NCI-H1417 treated with DMSO at 0.1 percent for 48 hours (cell line): ENCODE data around the gene NAGPA.

Source experiments
- DNase-seq: peaks from one replicate; lab custom pipeline; 2025; lab: John Stamatoyannopoulos, UW

NAGPA gene

DNA sequence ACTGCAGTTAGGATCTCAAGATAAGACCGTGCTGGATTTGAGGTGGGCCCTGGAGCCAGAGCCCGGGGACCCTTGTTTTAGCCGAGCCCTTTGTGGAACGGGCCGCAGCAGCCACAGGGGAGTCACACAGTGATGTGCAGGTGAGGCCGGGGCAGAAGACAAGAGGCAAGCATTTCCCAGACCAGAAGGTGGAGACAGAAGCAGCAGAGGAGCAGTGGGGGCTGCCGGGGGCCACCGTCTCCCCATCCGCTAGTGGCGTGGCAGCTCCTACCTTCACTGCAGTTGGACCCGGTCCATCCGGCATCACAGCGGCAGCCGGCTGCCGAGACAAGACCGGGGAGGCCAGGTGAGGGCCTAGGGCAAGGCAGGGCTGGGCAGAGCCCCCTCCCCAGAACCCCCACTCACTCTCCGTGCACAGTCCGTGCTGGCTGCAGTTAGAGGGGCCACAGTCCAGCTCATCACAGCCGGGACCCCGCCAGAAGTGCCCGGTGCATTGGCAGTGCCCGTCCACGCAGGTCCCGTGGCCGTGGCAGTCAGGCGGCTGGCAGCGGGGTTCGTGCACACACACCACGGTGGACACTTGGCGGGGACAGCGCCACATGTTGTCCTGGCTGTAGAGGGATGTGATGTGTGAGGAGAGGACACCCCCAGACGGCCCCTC lies 6.0 kb downstream of the NAGPA start:
- no peak for DNase-seq

DNA sequence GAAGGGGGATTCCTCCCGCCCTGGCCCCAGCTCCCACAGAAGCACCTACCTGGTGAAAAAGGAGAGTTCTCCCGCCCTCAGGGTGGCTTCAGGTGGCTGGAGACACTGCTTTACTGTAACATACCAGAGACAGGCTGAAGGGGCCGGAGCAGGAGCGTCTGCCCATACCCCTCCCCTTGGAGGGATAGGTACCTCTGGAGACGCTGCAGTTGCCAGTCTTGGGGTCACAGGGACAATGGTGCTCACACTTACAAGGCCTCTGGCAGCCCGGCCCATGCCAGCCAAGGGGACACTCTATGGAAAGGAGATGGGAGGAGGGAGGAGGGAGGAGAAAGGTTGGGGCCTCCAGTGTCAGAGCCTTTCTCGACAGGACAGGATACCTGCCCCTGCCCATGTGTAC lies 6.6 kb downstream of the NAGPA start:
- no peak for DNase-seq

DNA sequence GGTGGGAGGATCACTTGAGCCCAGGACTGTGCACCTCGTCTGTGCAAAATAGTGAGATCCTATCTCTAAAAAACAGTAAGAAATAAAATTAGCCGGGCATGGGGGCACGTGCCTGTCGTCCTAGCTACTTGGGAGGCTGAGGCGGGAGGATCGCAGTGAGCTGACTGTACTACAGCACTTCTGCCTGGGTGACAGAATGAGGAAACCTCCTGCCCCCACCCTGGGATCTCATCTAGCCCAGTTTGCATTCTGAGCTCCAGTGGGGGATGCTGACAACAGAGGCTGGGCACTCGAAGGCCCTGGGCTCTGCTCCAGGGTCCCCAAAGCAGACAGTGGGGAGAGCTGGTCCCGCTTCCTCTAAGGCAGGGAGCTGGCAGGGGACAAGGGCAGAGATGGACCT lies 7.1 kb downstream of the NAGPA start:
- DNase-seq, result no peak

GRCh38 chr16:5025171-5025632 lies 8.5 kb downstream of the NAGPA start:
- no peak for DNase-seq

DNA sequence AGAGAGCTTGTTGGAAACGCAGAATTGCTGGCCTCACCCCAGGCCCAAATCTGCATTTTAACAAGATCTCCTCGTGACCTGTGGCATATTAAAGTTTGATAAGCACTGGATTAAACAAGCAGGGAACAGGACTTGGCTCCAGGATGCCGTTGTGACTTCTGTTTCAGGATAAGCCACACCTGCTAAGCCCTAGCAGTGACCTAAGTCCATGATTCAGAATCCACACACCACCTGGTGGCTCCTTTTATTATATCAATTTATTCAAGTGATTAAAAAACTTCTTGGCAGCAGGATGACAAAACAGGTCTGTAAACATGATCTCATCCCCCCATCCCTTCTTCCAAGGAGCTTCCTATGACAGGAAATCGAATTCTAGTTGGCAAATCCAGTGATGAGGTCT lies 9.1 kb downstream of the NAGPA start:
- DNase-seq, result no peak

DNA sequence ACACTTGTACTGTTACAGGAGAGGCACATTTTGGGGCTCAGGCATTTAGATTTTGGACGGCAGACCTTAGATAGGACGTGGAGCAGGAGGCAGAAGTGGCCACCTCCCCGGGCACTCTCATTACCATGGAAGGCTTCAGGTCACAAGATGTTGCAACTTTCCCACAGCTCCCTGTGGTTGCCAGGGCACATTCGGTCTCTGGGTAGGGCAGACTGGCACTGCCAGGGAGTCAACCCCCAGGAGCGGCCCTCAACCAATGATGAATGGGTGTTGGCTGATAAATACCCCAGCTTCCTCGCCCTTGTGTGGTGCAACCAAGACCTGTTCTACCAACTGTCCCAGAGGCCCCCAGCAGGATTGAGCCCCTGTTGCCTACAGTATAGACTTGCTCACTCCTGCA lies 11.2 kb downstream of the NAGPA start:
- no peak for DNase-seq

GRCh38 chr16:5020551-5020950 lies 13.2 kb downstream of the NAGPA start:
- no peak for DNase-seq

- no peak for DNase-seq
Observed at GRCh38 chr16:5019775-5020174, 14.0 kb downstream of the NAGPA start.

DNA sequence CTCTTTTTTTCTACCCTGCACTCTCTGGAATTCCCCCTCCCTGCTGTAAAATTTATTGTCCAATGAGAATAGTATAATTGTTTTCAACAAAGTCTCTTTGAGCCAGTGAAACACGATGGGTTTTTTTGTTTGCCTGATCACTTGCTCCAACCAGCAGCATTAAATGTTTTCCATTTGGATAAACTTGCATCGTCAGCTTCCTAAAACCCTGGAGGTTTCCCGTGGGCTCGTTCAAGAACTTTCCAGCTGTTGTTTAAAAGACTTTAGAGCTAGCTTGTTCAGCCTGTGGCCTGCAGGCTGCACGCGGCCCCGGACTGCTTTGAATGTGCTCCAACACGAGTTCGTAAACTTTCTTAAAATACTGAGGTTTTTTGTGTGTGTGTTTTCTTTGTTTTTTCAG lies 14.9 kb downstream of the NAGPA start:
- no peak for DNase-seq

DNA sequence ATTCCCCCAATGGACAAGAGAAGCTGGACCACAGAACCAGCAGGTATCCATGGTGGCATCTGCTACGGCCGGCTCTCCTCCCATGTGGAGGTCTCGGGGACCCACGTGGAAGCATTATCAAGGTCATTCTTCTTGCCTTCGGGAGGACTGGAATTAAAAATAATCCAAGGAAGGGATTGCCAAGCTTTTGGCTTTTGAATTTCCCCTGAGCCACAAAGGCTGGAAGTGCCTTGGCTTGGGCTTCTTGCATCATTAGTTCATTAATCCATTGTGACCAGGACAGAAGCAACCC lies 16.1 kb downstream of the NAGPA start:
- no peak for DNase-seq

GRCh38 chr16:5016967-5017677 lies 16.6 kb downstream of the NAGPA start:
- no peak for DNase-seq

DNA sequence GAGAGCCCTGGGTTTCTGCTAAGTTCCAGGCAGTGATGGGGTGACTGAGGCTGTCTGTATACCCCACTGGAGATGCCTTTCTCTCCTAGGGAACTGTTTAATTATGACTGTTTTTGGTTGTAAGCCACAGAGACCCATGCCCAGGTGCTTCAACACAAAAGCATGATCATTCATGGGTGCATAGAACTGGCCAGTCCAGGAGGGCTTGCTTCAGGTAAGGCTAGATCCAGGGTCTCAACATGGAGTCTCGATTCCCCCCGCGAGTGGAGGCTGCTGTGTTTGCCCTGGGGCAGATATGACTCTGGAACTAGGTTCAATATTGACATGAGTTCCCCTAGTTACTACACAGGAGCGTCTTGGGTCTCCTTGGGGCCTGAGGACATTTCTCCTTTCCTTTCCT lies 17.8 kb downstream of the NAGPA start:
- no peak for DNase-seq

DNA sequence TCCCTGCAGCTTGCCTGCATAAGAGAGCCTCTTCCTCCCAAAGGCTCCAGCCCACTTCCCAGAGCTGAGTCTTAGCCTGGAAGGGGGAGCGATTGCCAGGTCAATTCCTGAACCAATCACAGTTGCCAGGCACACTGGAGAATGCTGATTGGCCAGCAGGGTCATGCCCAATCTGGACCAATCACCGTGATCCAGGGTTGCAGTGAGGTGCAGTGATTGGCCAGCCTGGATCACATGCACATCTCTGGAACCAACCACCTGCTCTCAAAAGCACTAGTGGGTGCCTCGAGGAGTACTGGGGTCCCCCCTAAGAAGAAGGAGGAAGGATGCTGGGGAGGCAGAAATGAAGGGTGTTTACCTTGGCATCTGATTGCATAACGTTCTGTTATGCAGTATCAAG lies 18.4 kb downstream of the NAGPA start:
- no peak for DNase-seq

GRCh38 chr16:5012887-5013286 lies 20.8 kb downstream of the NAGPA start:
- DNase-seq, result no peak

DNA sequence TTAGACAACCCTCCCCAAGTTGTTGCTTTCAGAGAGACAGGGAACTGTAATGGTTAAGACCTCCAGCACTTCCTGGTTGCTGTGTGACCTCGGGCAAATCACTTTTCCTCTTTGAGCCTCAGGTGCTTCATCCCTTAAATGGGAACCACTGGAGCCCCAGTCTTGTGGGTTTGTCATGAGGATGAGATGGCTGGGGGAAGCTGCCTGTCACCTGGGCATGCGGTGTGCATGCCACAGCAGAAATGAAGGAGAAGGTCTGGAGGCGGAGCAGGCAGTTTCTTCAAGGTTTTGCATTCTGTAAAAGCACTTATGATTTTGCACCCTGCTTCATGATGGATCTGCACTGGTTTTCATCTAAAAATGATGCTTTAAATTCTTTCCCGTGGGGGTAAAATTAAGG lies 22.1 kb downstream of the NAGPA start:
- no peak for DNase-seq

DNA sequence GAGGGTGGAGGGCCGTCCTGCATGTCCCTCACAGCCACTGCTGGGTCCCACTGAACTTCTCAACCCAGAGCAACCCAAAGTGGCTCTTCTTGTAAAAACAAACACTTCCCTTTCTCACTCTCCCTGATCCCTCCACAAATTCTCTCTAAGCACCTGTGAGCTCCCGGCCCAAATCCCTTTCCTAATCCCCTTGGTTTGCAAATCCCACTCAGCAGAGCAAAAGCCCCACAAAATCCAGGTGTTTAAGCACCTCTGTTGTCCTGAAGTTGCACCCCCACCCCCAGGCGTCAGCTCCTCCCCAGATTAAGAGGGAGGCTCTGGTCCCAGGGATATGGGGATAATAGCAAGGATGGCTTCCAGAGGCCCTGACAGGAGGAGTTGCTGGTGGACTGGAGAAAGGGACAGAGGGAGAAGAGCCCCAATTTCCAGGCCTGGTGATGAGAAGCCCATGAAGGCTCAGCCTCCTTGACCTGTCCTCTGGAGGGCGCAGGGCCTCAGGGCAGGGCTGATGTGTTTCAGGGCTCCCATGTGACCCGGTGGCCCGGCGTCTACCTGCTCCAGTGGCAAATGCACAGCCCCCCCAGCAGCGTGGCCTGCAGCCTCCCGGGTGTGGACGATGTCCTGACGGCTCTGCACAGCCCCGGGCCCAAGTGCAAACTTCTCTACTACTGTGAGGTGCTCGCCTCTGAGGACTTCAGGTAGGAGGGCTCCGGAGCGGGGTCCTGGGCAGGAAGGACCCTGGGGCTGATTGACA lies 23.0 kb downstream of the NAGPA start:
- no peak for DNase-seq

DNA sequence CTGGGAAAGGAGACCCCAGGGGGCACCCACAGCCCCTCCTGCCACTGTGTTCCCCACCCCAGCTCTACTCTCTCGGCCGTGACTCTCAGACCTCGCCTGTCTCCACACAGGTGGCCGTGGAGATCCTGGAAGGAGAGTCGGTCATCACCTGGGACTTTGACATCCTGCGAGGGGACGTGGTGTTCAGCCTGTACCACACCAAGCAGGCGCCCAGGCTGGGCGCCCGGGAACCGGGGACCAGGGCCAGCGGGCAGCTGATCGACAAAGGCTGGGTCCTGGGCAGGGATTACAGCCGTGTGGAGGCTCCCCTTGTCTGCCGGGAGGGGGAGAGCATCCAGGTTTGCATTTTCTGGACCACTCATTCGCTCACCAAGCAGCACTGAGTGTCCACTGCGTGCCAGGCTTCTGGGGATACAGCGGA lies 25.4 kb downstream of the NAGPA start:
- no peak for DNase-seq

DNA sequence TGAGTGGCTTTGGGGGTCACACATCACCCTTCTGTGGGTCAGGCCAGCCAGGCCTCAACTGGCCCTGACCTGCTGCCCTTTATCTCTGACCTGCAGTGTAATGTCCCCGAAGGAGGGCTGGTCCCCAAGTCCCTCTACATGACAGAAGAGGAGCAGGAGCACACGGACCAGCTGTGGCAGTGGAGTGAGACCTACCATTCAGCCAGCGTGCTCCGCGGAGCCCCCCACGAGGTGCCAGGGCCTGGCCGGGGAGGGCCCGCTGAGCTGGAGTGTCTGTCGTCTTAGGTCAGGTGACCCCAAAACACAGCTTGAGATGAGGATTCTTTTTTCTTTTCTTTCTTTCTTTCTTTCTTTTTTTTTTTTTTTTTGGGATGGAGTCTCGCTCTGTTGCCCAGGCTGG lies 26.5 kb downstream of the NAGPA start:
- no peak for DNase-seq

DNA sequence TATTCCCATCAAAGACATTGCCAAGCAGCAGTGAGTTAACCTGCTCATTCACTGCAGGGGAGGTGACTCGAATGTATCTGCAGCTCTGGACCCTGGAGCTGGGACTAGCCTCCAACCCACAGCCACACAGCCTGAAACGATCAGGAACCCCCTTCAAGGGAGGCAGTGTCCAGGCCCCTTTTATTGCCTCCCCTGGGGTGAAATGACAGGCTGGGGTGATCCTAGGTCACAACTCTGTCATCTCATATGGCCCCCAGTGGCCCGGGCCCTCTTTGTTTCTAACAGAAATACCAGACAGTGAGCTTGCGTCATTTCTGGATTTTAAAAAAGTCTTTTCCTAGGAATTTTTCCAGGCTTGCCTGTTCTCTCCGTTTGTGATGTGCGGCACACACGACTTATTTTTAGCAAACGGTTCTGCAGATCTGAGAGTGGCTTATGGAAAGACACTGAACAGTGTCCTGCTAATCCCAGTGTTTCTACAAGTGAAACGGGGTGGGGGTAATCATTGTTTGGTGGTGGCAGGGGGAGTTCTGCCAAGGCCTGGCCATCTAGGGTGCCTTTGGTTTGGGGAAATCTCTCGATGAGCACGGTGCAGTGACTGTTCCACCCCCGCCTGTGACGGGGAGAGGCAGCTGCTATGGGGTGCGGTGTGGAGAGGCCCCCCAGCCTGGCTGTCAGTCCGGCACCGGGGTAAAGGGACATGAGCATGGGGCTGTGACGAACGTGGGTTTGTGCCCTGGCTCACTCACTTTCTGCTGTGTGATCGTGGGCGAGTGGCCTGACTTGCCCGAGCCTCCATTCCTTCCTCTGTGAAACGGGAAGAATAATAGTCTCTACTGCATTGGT lies 27.2 kb downstream of the NAGPA start:
- DNase-seq, result no peak

GRCh38 chr16:5005916-5006315 lies 27.8 kb downstream of the NAGPA start:
- DNase-seq, result no peak

- no peak for DNase-seq
Observed at GRCh38 chr16:5004311-5004710, 29.4 kb downstream of the NAGPA start.

GRCh38 chr16:5003828-5004227 lies 29.9 kb downstream of the NAGPA start:
- DNase-seq, result no peak
